C4-2B (cell line): Measurements from ENCODE around the gene EEF2KMT.
A peak's percentile ranks its signal among the peaks of the same experiment; 100 is the strongest.

ENCODE experiments used
- CTCF ChIP-seq: fragments of 450-650 bp; conservative IDR thresholded peaks from 2 replicates; pipeline ENCODE4 v1.5.1; 2017; ENCODE audit warnings: mild to moderate bottlenecking
- ZFX ChIP-seq: fragments of 450-650 bp; IDR thresholded peaks from 2 replicates; pipeline ENCODE4 v1.6.1; 2017

DNA sequence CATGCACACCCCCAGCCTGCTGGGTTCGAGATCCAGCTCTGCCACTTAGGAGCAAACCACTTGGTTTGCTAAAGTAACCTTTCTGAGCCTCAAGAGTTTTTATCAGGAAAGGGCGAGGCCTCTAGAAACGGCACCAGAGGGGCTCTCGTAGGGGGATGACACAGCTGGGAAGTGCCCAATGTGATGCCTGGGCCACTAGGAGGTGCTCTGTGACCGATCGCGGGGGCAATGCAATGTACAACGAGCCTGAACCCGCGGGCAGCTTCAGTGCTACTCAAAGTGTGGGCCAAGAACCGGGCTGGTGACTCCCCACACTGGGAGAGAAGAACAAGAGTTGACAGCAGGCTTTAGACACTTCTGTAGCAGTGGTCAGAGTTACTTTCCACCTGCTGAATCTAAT is 41.2 kb downstream of the EEF2KMT start:
- peak; percentile 60 for TF ChIP-seq CTCF
- no peak for TF ChIP-seq ZFX
